ENCODE data around the gene TENT5A.

DNA sequence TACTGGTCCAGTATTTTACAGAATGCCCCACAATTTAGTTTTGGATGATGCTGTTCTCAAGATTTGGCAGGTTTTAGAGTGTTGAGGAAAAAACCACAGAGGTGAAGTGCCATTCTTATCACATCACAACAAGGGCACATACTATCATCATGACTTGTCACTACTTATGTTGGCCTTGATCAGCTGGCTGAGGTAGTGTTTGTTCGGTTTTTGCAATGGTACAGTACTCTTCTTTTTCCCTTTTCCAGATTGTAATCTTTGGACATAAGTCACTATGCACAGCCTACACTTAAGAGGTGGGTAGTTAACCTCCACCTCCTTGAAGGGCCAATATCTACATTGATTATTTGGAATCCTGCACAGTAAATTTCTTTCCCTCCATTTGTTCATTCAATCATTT is 8.8 kb downstream of the TENT5A start:
- TF ChIP-seq ARNTL (CRISPR knock-in tag; IDR thresholded peaks at IDR 0.05; ENCODE audit: borderline replicate concordance, low read depth), result no peak
- TF ChIP-seq, protein P1, sequence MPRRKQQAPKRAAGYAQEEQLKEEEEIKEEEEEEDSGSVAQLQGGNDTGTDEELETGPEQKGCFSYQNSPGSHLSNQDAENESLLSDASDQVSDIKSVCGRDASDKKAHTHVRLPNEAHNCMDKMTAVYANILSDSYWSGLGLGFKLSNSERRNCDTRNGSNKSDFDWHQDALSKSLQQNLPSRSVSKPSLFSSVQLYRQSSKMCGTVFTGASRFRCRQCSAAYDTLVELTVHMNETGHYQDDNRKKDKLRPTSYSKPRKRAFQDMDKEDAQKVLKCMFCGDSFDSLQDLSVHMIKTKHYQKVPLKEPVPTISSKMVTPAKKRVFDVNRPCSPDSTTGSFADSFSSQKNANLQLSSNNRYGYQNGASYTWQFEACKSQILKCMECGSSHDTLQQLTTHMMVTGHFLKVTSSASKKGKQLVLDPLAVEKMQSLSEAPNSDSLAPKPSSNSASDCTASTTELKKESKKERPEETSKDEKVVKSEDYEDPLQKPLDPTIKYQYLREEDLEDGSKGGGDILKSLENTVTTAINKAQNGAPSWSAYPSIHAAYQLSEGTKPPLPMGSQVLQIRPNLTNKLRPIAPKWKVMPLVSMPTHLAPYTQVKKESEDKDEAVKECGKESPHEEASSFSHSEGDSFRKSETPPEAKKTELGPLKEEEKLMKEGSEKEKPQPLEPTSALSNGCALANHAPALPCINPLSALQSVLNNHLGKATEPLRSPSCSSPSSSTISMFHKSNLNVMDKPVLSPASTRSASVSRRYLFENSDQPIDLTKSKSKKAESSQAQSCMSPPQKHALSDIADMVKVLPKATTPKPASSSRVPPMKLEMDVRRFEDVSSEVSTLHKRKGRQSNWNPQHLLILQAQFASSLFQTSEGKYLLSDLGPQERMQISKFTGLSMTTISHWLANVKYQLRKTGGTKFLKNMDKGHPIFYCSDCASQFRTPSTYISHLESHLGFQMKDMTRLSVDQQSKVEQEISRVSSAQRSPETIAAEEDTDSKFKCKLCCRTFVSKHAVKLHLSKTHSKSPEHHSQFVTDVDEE (CRISPR knock-in tag; IDR thresholded peaks at IDR 0.05), result no peak
- no peak for TF ChIP-seq ZNF565 (CRISPR knock-in tag; conservative IDR thresholded peaks at IDR 0.05; ENCODE audit: low read depth)
- no peak for TF ChIP-seq ZFP3 (CRISPR knock-in tag; IDR thresholded peaks at IDR 0.05)
- no peak for TF ChIP-seq TCF4 (CRISPR knock-in tag; IDR thresholded peaks at IDR 0.05; ENCODE audit: borderline replicate concordance)
